ENCODE data around the gene TTC23L. TPM values are rescaled to one million over a fixed set of nuclear protein-coding genes. Genes with fewer than 3 reads are reported as not detected.

Gene TTC23L
- total and polyA plus RNA-seq, 2 of the 8 experiments (the other 6 are each of a cell fraction or from before 2014, with no cell fraction given) = 1.1 to 2.4 TPM

DNA sequence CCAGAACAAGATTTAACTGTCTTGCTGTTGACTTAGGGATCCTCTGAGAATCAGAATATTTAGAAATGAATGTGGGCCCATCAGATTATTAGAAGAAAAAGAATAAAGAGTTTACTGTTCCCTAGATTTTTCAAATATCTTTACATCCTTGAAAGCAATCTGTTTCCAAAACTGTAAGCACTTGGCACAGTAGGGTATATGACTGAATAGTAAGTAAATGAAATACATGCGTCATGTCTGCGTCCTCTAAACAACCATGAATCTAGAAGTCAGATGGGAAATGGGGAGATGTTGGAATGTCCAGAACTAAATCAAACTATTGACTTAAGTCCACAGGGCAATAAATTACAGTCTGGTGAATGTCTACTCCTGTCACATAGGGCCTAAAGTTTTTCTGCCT is 26.1 kb downstream of the TTC23L start (continued):
- TF ChIP-seq POU5F1 (IDR thresholded peaks at IDR 0.05; ENCODE audit: low read depth, low read length) = no peak
- TF ChIP-seq RNF2 (IDR thresholded peaks at IDR 0.05; ENCODE audit: borderline replicate concordance, low read depth, low read length, missing control alignments, poor library complexity, severe bottlenecking) = no peak
- no peak for TF ChIP-seq SAP30 (IDR thresholded peaks at IDR 0.05; ENCODE audit: insufficient read depth, insufficient replicate concordance, low read length)
- no peak for TF ChIP-seq KDM5A (IDR thresholded peaks at IDR 0.05; ENCODE audit: low read length)

Measured in H1 (cell line).